ENCODE measurements around the gene RPS6KA3. TPM values are rescaled to one million over a fixed set of nuclear protein-coding genes. Genes with fewer than 3 reads are reported as not detected.
A peak's percentile ranks its signal among the peaks of the same experiment; 100 is the strongest.

The RPS6KA3 gene
- total RNA-seq, 3 donors from 2014 or later (not counting 1 experiment from before 2014, with no cell fraction given) = 62.1 to 82.9 (median 79.4) TPM

- H3K4me1 Mint-ChIP-seq = peaks cover 17 to 18% of the 10 kb centered on the region in 2 donors
- H3K36me3 ChIP-seq (ENCODE audit: control insufficient read depth, insufficient read depth, low read length) = no peaks in the 10 kb centered on the region
- peak overlapping the region; percentile 76 for H3K27ac ChIP-seq (ENCODE audit: low read length)
- peak overlapping the region; percentile 92 for H3K4me3 Mint-ChIP-seq
- no peaks in the 10 kb centered on the region for H3K9me3 Mint-ChIP-seq
- H3K4me1 ChIP-seq (ENCODE audit: control insufficient read depth, insufficient read depth, low read length) = peaks cover 14% of the 10 kb centered on the region
- H3K9me3 ChIP-seq (ENCODE audit: control insufficient read depth, insufficient read depth, low read length) = no peaks in the 10 kb centered on the region
- peak overlapping the region; percentile 93 to 94 for H3K27ac Mint-ChIP-seq
- H3K27me3 ChIP-seq (ENCODE audit: control insufficient read depth, insufficient read depth, low read length) = no peaks in the 10 kb centered on the region
- no peaks in the 10 kb centered on the region for H3K36me3 Mint-ChIP-seq
- peak; percentile 24 to 51 for DNase-seq
- no peaks in the 10 kb centered on the region for H3K27me3 Mint-ChIP-seq (ENCODE audit: low read depth in 2 of 2)
- H3K4me3 ChIP-seq (ENCODE audit: low read length) = peak overlapping the region; percentile 67
- intact Hi-C loops (cut with micrococcal nuclease) = no loop called here
- WGBS (ENCODE audit: insufficient coverage) = 30% methylated on average over 54 of the region's 54 CpGs
- no peak for TF ChIP-seq CTCF (IDR thresholded peaks at IDR 0.05)
- ATAC-seq = no peak
These were observed 1.4 kb upstream of the RPS6KA3 start for GRCh38 chrX:20267931-20268701.

- Mint-ChIP-seq H3K9me3 (no peaks in the 10 kb centered on the region), H3K36me3 (no peaks in the 10 kb centered on the region), H3K27ac (peak overlapping the region; percentile 93 to 94), H3K4me1 (peaks cover 19% of the 10 kb centered on the region in 2 donors), H3K4me3 (peak overlapping the region; percentile 92), H3K27me3 (ENCODE audit: low read depth in 2 of 2) (no peaks in the 10 kb centered on the region)
- H3K27ac ChIP-seq (ENCODE audit: low read length) = peak overlapping the region; percentile 76
- ATAC-seq (no peak), DNase-seq (no peak)
- H3K36me3 ChIP-seq (ENCODE audit: control insufficient read depth, insufficient read depth, low read length) = no peaks in the 10 kb centered on the region
- H3K9me3 ChIP-seq (ENCODE audit: control insufficient read depth, insufficient read depth, low read length) = no peaks in the 10 kb centered on the region
- intact Hi-C loops (cut with micrococcal nuclease) = no loop called here
- H3K27me3 ChIP-seq (ENCODE audit: control insufficient read depth, insufficient read depth, low read length) = no peaks in the 10 kb centered on the region
- peaks cover 14% of the 10 kb centered on the region for H3K4me1 ChIP-seq (ENCODE audit: control insufficient read depth, insufficient read depth, low read length)
- WGBS (ENCODE audit: insufficient coverage) = 0% methylated on average over 1 of the region's 14 CpGs
- TF ChIP-seq CTCF (IDR thresholded peaks at IDR 0.05) = no peak
- H3K4me3 ChIP-seq (ENCODE audit: low read length) = peak overlapping the region; percentile 67
These were observed 860 bp upstream of the RPS6KA3 start for GRCh38 chrX:20267607-20267930.

GRCh38 chrX:20265726-20266681 lies 705 bp downstream of the RPS6KA3 start:
- intact Hi-C loops (cut with micrococcal nuclease) = no loop called here
- DNase-seq (peak; percentile 28 to 56), ATAC-seq (peak; percentile 4 to 19 (median 17))
- no peak for TF ChIP-seq CTCF (IDR thresholded peaks at IDR 0.05)
- Histone ChIP-seq H3K27ac (ENCODE audit: low read length) (peak overlapping the region; percentile 93), H3K4me1 (ENCODE audit: control insufficient read depth, insufficient read depth, low read length) (peaks cover 17% of the 10 kb centered on the region), H3K4me3 (ENCODE audit: low read length) (peak overlapping the region; percentile 92), H3K36me3 (ENCODE audit: control insufficient read depth, insufficient read depth, low read length) (no peaks in the 10 kb centered on the region), H3K27me3 (ENCODE audit: control insufficient read depth, insufficient read depth, low read length) (no peaks in the 10 kb centered on the region), H3K9me3 (ENCODE audit: control insufficient read depth, insufficient read depth, low read length) (no peaks in the 10 kb centered on the region)
- Mint-ChIP-seq H3K4me1 (peaks cover 25 to 26% of the 10 kb centered on the region in 2 donors), H3K9me3 (no peaks in the 10 kb centered on the region), H3K36me3 (no peaks in the 10 kb centered on the region), H3K27me3 (ENCODE audit: low read depth in 2 of 2) (no peaks in the 10 kb centered on the region), H3K4me3 (peak overlapping the region; percentile 97), H3K27ac (peak overlapping the region; percentile 93 to 94)
- WGBS (ENCODE audit: insufficient coverage) = under 1% methylated on average over 55 of the region's 75 CpGs

Data from natural killer cell (primary cell).